Measurements from ENCODE around the gene NOC2L.
"Not testable (repeated sequence)": the region's sequence is repeated elsewhere in the genome, so short reads cannot be mapped to it uniquely, and the experiment has no call there.

Gene NOC2L

DNA sequence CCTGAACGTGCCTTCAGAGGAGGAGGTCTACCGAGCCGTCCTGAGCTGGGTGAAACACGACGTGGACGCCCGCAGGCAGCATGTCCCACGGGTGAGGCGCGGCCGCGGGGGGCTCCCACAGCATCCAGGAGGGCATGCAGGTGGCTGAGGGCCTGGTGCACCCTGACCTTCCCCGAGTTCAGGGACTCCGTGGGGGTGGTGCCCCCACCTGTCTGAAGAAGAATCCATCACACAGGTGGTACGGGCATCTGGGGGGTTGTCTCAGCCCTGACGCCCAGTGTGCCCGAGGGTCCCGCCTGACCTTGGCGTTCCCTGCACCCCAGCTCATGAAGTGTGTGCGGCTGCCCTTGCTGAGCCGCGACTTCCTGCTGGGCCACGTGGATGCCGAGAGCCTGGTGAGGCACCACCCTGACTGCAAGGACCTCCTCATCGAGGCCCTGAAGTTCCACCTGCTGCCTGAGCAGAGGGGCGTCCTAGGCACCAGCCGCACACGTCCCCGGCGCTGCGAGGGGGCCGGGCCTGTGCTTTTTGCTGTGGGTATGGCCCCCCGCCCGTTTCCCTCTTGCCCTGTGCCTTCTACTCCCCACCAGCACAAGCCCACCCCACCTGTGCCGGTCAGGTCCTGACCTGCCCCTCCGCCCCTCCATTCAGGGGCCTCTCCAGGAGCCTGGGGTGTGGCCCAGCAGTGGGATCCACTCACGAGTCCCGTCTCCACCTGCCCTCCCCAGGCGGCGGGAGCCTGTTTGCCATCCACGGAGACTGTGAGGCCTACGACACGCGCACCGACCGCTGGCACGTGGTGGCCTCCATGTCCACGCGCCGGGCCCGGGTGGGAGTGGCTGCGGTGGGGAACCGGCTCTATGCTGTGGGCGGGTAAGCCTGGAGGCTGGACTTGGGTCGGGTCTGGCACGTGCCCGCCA lies 3.6 kb upstream of the NOC2L start:
- no peak for DNase-seq (ENCODE audit: low spot score)

DNA sequence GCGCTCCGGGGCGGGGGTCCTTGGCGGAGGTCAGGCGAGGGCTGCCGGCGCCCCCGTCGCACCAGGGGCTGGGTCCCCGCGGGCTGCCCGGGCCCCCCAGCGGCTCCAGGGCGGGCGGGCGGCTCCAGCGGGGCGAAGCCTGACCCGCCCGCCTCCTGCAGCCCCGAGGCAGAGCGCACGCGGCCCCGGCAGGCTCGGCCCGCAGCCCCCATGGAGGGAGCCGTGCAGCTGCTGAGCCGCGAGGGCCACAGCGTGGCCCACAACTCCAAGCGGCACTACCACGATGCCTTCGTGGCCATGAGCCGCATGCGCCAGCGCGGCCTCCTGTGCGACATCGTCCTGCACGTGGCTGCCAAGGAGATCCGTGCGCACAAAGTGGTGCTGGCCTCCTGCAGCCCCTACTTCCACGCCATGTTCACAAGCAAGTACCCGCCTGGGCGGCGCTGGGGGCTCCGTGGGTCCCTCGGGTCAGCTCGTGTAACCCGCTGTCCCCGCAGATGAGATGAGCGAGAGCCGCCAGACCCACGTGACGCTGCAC lies 2.1 kb upstream of the NOC2L start:
- DNase-seq (ENCODE audit: low spot score) = peak; percentile 66

GRCh38 chr1:960363-961131 lies 1.5 kb upstream of the NOC2L start, which contains the start of gene KLHL17:
TSS of gene KLHL17 (plus strand) at chr1:960584. CDS start at chr1:960694, 110 bp downstream.
- DNase-seq (ENCODE audit: low spot score) = peak; percentile 91

DNA sequence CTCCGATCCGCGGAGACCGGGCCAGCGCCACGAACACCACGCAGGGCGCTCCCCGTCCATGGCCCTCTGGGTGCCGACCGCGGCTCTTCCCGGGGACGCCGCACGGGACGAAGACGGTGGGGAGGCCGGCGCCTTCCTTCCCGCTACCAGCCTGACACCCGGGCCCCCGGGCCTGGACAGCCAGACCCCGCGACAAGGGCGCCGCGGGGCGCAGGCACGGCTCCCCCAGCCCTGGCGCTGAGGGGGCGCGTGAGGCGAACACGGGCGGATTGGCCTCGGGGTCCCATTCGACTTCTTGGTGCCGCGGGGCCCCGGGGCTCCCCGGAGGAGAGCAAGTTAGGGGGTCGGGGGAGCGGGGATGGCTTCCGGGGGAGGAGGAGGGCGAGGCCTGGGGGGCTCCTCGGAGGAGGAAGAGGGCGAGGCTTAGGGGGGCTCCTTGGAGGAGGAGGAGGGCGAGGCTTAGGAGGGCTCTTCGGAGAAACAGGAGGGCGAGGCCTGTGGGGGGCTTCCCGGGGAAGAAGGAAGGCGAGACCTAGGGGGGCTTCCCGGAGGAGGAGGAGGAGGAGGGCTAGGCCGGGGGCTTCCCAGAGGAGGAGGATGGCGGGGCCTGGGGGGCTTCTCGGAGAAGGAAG lies 791 bp upstream of the NOC2L start:
- no peak for DNase-seq (ENCODE audit: low spot score)

GRCh38 chr1:956636-957035 lies 2.4 kb downstream of the NOC2L start:
- no peak for DNase-seq (ENCODE audit: low spot score)

DNA sequence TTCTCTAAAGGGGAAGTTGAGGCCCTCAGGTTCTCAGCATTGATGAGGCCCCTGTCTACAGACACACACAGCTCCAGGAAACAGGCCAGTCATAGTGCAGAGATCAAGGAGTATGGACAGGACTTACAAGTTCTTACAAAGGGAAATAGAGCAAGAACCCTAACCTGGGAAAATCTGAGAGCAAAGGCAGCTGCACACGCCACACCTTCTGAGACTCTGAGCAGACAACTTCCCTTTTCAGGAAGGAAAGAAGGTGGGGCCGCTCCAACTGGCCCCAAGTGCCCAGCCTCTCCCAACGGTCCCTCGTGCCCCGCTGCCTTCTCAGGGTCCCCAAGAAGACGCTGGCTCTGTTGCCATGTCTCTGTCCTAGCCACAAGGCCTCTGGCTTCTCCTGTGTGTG lies 3.6 kb downstream of the NOC2L start:
- no peak for DNase-seq (ENCODE audit: low spot score)

GRCh38 chr1:954927-955326 lies 4.1 kb downstream of the NOC2L start:
- DNase-seq (ENCODE audit: low spot score) = no peak

- no peak for DNase-seq (ENCODE audit: low spot score)
Measured at GRCh38 chr1:953524-954320, 5.3 kb downstream of the NOC2L start.

DNA sequence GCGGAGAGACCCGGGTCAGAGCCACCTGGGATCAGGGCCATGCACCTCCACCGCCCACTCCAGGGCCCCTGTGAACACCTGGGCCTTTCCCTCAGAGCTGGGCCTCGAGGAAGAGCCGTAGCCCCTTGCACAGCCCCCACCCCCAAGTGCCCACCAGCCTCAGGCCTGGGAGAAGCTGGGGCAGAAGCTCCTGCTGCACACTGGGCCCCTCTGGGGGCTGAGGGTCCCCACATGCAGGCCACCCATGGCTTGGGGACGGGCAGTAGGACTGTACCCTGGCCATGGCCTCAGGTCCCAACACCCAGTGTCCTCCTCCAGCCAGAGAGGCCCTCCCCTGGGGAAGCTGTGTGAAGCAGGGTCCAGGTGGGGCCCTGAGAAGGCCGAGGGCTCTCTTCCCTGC lies 6.5 kb downstream of the NOC2L start:
- DNase-seq (ENCODE audit: low spot score) = no peak

GRCh38 chr1:952201-952600 lies 6.9 kb downstream of the NOC2L start:
- DNase-seq (ENCODE audit: low spot score) = no peak

- no peak for DNase-seq (ENCODE audit: low spot score)
Measured at GRCh38 chr1:951364-951763, 7.7 kb downstream of the NOC2L start.

- no peak for DNase-seq (ENCODE audit: low spot score)
Measured at GRCh38 chr1:950881-951280, 8.2 kb downstream of the NOC2L start.

DNA sequence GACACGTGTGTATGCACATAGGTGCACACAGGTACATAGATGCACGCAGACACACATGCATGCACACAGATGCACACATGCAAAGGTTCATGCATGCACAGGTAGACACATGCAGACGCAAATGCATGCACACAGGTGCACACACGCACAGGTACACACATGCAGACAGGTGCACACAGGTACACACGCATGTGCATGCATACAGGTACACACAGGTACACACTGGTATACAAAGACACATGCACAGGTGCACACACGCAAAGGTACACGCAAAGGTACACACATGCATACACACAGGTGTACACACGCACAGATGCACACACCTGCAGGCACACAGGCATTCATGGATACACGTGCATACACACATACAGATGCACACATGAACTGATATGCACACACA lies 8.8 kb downstream of the NOC2L start:
- no peak for DNase-seq (ENCODE audit: low spot score)

DNA sequence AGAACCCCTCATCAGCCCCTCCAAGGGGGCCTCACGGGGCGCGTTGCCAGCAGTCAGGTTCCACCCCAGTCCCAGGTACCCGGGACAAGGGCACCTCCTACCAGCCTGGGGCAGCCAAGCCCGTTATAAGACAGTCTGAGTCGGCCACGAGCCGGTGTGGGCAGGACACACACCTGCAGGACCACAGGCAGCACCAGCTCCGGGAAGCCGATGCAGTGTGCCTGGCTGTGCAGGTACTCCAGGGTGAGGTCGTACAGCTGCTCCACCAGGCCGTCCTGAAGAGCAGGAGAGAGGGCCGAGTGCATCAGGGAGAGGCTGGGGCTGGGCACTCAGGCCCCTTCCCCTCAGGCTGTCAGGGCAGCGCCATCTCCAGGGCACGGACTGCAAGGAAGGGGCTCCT lies 11.1 kb downstream of the NOC2L start:
- DNase-seq (ENCODE audit: low spot score) = no peak

DNA sequence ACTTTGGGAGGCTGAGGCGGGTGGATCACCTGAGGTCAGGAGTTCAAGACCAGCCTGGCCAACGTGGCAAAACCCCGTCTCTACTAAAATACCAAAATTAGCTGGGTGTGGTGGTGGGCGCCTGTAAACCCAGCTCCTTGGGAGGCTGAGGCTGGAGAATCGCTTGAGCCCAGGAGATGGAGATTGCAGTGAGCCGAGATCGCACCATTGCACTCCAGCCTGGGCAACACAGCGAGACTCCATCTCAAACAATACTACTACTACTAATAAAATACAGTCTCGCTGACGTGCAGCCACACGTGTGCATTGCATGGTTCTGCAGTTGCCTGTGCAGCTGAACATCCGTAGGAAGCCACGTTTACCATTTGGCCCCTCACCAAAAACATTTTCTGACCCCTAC lies 12.2 kb downstream of the NOC2L start:
- DNase-seq (ENCODE audit: low spot score) = not testable (repeated sequence)

DNA sequence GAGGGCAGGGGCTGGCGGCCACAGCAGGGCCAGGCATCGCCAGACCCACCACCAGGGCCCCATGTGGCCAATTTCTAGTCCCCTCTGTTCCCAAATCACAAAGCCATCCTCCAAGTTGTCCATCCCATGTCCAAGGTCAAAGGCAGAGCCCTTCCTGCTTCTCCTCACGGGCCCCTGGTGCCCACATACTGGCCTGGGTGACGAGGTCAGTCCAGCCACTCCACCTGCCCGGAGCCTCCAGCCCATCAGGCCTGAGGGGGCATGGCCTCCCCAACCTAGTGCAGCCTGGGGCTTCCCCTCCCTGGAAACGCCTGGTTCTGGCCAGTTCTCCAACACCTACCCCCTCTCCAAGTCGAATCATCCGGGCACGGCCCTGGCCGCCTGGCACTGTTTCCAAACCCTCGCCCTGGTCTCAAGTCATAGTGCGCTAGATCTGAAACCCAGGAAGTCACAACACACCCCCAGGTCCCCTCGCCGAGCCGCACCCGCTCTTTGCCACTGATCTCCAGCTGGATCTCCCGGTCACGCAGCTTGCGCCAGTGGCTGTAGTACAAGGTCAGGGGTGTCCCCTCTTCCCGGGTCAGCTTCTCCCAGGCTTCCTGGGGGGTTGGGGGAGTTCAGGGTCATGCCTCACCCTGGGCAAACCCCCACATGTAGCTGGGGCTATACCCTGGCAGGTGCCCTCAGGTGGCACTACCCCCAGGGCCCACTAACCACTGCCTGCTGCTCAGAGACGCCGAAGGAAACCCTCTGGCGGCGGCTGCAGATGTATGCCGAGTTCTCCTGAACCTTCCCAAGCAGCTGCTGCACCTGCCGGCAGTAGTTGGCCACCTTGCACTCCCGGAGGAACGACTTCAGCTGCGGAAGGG lies 13.1 kb downstream of the NOC2L start:
- DNase-seq (ENCODE audit: low spot score) = no peak

- DNase-seq (ENCODE audit: low spot score) = peak; percentile 63
Measured at GRCh38 chr1:944341-945325, 14.4 kb downstream of the NOC2L start.

GRCh38 chr1:943545-944340 lies 15.3 kb downstream of the NOC2L start:
- no peak for DNase-seq (ENCODE audit: low spot score)
